ENCODE results near the gene TMA16.

DNA sequence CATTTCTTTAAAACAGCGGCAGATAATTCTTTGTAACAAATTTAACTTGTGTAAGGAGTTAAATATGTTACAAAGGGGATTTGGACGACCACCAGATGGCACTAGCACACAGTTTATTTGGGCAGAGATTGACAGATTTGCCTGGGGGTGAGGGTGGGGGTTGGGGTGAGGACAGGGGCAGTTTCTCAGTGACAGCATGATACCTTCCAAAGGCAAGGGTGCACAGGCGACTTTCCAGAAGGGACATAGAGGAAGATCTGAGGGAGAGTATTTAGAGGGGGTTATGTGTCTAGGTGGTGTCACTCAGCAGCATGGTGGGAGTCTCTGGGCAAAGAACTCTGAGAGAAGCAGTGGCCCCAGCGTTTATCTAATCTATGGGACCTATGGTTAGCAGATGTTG lies 9.6 kb upstream of the TMA16 start:
- no peak for TF ChIP-seq POLR2A (IDR thresholded peaks at IDR 0.05)
- TF ChIP-seq, protein P1, sequence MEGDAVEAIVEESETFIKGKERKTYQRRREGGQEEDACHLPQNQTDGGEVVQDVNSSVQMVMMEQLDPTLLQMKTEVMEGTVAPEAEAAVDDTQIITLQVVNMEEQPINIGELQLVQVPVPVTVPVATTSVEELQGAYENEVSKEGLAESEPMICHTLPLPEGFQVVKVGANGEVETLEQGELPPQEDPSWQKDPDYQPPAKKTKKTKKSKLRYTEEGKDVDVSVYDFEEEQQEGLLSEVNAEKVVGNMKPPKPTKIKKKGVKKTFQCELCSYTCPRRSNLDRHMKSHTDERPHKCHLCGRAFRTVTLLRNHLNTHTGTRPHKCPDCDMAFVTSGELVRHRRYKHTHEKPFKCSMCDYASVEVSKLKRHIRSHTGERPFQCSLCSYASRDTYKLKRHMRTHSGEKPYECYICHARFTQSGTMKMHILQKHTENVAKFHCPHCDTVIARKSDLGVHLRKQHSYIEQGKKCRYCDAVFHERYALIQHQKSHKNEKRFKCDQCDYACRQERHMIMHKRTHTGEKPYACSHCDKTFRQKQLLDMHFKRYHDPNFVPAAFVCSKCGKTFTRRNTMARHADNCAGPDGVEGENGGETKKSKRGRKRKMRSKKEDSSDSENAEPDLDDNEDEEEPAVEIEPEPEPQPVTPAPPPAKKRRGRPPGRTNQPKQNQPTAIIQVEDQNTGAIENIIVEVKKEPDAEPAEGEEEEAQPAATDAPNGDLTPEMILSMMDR (IDR thresholded peaks at IDR 0.05 in 4 of 5, conservative IDR thresholded peaks at IDR 0.05 in 1 of 5): peak in 4 of 5 experiments; percentile 21 to 60 (median 44)
